ENCODE data around the gene FAM24B. TPM values are rescaled to one million over a fixed set of nuclear protein-coding genes. Genes with fewer than 3 reads are reported as not detected.

Gene FAM24B
- polyA plus RNA-seq, 1 of the 3 experiments (the other 2 are of a cell fraction), result 8.8 TPM

DNA sequence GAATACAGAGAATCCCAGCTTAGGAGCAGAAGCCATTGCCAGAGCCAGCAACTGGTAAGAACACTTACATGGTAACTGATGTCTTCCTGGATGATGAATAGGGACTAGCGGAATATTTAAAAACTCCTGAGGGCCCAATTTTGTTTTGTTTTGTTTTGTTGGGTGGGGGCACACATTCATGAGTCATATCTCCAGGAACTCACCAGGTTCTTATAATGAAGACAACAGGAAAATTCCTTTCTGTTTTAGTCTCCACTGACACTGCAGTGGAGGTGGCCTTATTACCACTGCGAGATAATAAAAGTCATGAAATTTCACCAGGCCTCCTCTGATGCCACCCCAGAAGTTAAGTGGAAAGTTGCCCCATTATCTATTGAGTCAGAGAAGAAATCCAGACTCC is 27.1 kb downstream of the FAM24B start:
- Histone ChIP-seq H3K4me1 (ENCODE audit: control insufficient read depth in 1 of 2, insufficient read depth in 2 of 2, low read depth in 1 of 2, low read length in 1 of 2) (peaks cover 0 to 21% of the 10 kb centered on the region in 2 experiments; a peak in 2 of 4 replicates), H3F3A (replicated peaks; ENCODE audit: insufficient read depth) (peaks cover 22% of the 10 kb centered on the region), H3K27ac (ENCODE audit: low read depth in 2 of 2, low read length in 1 of 2) (peak overlapping the region in 1 of 2 experiments; percentile 25; a peak in 2 of 4 replicates), H3K4me3 (ENCODE audit: low read depth in 2 of 2, low read length in 1 of 2) (no peak overlapping the region), H3K9ac (no peak overlapping the region), H4K20me1 (ENCODE audit: insufficient read depth) (no peaks in the 10 kb centered on the region), H3K79me2 (ENCODE audit: insufficient read depth) (peaks cover 13% of the 10 kb centered on the region; the same call in 1 of the 2 replicates), H3K27me3 (ENCODE audit: insufficient read depth) (no peaks in the 10 kb centered on the region), H3K9me2 (no peaks in the 10 kb centered on the region), H3K9me3 (no peaks in the 10 kb centered on the region), H3K36me3 (replicated peaks in 1 of 2; ENCODE audit: control insufficient read depth in 1 of 2, insufficient read depth in 2 of 2, low read length in 1 of 2) (peaks cover 0 to 3% of the 10 kb centered on the region in 2 experiments), H3K4me2 (0 out of 2 replicates have a peak overlapping the region, but pooled peaks have one; percentile 1), H2AFZ (ENCODE audit: low read depth) (no peak overlapping the region)
- ChIA-PET CTCF (interaction anchor here (0.6 to 1.8 kb wide), 2 partner anchors 15 to 968 kb away, joined by 3 to 5 read pairs; no protein-coding TSS in a partner anchor), POLR2A (no interaction called here)
- WGBS (ENCODE audit: low lambda C conversion rate), result 86% methylated on average over 2 of the region's 2 CpGs
- TF ChIP-seq RFX5 (IDR thresholded peaks at IDR 0.05; ENCODE audit: low read length) (no peak), FOSL2 (IDR thresholded peaks at IDR 0.05; ENCODE audit: borderline replicate concordance, low read depth) (0 out of 2 replicates have a peak, but pooled peaks have one; percentile 7)
- TF ChIP-seq, protein P1, sequence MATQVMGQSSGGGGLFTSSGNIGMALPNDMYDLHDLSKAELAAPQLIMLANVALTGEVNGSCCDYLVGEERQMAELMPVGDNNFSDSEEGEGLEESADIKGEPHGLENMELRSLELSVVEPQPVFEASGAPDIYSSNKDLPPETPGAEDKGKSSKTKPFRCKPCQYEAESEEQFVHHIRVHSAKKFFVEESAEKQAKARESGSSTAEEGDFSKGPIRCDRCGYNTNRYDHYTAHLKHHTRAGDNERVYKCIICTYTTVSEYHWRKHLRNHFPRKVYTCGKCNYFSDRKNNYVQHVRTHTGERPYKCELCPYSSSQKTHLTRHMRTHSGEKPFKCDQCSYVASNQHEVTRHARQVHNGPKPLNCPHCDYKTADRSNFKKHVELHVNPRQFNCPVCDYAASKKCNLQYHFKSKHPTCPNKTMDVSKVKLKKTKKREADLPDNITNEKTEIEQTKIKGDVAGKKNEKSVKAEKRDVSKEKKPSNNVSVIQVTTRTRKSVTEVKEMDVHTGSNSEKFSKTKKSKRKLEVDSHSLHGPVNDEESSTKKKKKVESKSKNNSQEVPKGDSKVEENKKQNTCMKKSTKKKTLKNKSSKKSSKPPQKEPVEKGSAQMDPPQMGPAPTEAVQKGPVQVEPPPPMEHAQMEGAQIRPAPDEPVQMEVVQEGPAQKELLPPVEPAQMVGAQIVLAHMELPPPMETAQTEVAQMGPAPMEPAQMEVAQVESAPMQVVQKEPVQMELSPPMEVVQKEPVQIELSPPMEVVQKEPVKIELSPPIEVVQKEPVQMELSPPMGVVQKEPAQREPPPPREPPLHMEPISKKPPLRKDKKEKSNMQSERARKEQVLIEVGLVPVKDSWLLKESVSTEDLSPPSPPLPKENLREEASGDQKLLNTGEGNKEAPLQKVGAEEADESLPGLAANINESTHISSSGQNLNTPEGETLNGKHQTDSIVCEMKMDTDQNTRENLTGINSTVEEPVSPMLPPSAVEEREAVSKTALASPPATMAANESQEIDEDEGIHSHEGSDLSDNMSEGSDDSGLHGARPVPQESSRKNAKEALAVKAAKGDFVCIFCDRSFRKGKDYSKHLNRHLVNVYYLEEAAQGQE (IDR thresholded peaks at IDR 0.05; ENCODE audit: low read depth, low read length), result no peak
- TF ChIP-seq, protein P2, sequence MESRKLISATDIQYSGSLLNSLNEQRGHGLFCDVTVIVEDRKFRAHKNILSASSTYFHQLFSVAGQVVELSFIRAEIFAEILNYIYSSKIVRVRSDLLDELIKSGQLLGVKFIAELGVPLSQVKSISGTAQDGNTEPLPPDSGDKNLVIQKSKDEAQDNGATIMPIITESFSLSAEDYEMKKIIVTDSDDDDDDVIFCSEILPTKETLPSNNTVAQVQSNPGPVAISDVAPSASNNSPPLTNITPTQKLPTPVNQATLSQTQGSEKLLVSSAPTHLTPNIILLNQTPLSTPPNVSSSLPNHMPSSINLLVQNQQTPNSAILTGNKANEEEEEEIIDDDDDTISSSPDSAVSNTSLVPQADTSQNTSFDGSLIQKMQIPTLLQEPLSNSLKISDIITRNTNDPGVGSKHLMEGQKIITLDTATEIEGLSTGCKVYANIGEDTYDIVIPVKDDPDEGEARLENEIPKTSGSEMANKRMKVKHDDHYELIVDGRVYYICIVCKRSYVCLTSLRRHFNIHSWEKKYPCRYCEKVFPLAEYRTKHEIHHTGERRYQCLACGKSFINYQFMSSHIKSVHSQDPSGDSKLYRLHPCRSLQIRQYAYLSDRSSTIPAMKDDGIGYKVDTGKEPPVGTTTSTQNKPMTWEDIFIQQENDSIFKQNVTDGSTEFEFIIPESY (IDR thresholded peaks at IDR 0.05; ENCODE audit: borderline replicate concordance, low read depth), result no peak
- no peak for DNase-seq

DNA sequence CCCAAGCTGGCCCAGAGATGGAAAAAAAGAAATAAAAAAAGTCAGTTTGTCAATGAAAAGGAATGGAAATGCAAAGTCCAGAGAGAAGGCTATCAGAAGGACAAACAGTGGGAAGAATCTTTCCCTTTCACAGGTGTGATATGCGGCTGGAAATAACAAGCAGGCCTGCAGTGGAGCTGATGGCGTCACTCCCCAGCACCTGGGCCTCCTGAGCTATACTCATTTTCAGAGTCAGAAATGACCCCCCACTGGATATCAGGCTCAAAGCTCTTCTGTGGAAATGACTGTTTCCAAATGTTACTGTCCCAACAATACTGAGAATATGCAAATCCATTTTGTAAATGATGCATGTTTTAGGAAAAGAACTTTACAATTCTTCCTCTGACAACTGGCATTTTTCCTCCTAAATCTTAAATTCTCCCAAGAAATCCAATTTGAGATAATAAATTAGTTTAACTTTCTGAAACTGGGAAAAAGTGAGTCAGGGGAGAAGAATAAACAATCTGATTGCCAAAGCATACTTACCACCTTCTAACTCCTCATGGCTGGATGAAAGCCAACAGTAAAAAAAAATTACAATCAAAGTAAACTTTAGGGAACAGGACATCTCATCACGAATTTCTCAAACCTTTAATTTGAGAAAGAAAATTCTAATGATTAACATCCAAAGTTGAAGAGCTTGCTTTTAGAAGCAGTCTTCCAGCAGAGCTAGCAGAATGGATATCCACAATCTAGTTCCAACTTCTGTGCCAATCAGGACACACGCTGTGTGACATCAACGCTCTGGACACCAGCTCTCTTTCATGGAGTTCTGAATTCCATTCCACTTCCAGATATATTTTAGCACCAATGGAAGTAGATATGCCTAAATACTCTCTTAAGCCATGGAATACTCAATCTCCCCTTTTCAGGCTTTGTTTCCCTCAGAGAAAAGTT is 28.4 kb downstream of the FAM24B start:
- peaks cover 22% of the 10 kb centered on the region for H3F3A ChIP-seq (replicated peaks; ENCODE audit: insufficient read depth)
- ChIA-PET POLR2A (no interaction called here), CTCF (interaction anchor here (0.7 to 1.8 kb wide), 3 partner anchors 10 to 17 kb away, joined by 3 to 5 read pairs (median 3); no protein-coding TSS in a partner anchor)
- no peak overlapping the region for H3K4me3 ChIP-seq (ENCODE audit: low read depth in 2 of 2, low read length in 1 of 2)
- H3K79me2 ChIP-seq (ENCODE audit: insufficient read depth), result peaks cover under 1% of the 10 kb centered on the region; the same call in 1 of the 2 replicates
- no peak overlapping the region for H3K9ac ChIP-seq
- H3K4me1 ChIP-seq (ENCODE audit: control insufficient read depth in 1 of 2, insufficient read depth in 2 of 2, low read depth in 1 of 2, low read length in 1 of 2), result peaks cover 0 to 21% of the 10 kb centered on the region in 2 experiments; a peak in 2 of 4 replicates
- H4K20me1 ChIP-seq (ENCODE audit: insufficient read depth), result no peaks in the 10 kb centered on the region
- no peak overlapping the region for H2AFZ ChIP-seq (ENCODE audit: low read depth)
- H3K9me3 ChIP-seq, result no peaks in the 10 kb centered on the region
- H3K9me2 ChIP-seq, result no peaks in the 10 kb centered on the region
- H3K27ac ChIP-seq (ENCODE audit: low read depth in 2 of 2, low read length in 1 of 2), result peak overlapping the region in 1 of 2 experiments; percentile 25; a peak in 2 of 4 replicates
- 77% methylated on average over 5 of the region's 5 CpGs for WGBS (ENCODE audit: low lambda C conversion rate)
- no peak for DNase-seq
- H3K27me3 ChIP-seq (ENCODE audit: insufficient read depth), result no peaks in the 10 kb centered on the region
- H3K4me2 ChIP-seq, result 0 out of 2 replicates have a peak overlapping the region, but pooled peaks have one; percentile 14
- peaks cover 0 to 3% of the 10 kb centered on the region in 2 experiments for H3K36me3 ChIP-seq (replicated peaks in 1 of 2; ENCODE audit: control insufficient read depth in 1 of 2, insufficient read depth in 2 of 2, low read length in 1 of 2)
- TF ChIP-seq, protein P2 (IDR thresholded peaks at IDR 0.05; ENCODE audit: borderline replicate concordance, low read depth), result no peak
- TF ChIP-seq USF2 (IDR thresholded peaks at IDR 0.05; ENCODE audit: borderline replicate concordance, low read depth, low read length) (no peak), EZH2phosphoT487 (IDR thresholded peaks at IDR 0.05; ENCODE audit: borderline replicate concordance, low read depth) (no peak), RCOR1 (IDR thresholded peaks at IDR 0.05; ENCODE audit: low read length) (no peak), GATA2 (CRISPR knock-in tag; IDR thresholded peaks at IDR 0.05) (no peak), POLR2AphosphoS5 (IDR thresholded peaks at IDR 0.05; ENCODE audit: low read depth, low read length) (no peak), GABPA (IDR thresholded peaks at IDR 0.05; ENCODE audit: low read depth) (no peak), NFIC (IDR thresholded peaks at IDR 0.05; ENCODE audit: borderline replicate concordance) (no peak)
- TF ChIP-seq, protein P3, sequence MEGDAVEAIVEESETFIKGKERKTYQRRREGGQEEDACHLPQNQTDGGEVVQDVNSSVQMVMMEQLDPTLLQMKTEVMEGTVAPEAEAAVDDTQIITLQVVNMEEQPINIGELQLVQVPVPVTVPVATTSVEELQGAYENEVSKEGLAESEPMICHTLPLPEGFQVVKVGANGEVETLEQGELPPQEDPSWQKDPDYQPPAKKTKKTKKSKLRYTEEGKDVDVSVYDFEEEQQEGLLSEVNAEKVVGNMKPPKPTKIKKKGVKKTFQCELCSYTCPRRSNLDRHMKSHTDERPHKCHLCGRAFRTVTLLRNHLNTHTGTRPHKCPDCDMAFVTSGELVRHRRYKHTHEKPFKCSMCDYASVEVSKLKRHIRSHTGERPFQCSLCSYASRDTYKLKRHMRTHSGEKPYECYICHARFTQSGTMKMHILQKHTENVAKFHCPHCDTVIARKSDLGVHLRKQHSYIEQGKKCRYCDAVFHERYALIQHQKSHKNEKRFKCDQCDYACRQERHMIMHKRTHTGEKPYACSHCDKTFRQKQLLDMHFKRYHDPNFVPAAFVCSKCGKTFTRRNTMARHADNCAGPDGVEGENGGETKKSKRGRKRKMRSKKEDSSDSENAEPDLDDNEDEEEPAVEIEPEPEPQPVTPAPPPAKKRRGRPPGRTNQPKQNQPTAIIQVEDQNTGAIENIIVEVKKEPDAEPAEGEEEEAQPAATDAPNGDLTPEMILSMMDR (IDR thresholded peaks at IDR 0.05), result no peak
